Measurements from ENCODE around the gene DYRK4.
A peak's percentile ranks its signal among the peaks of the same experiment; 100 is the strongest.

The DYRK4 gene

GRCh38 chr12:4530160-4530559 is 31.8 kb upstream of the DYRK4 start:
- H3K4me3 ChIP-seq (ENCODE audit: insufficient read depth, low read length, poor library complexity, severe bottlenecking), result no peak overlapping the region
- TF ChIP-seq EZH2phosphoT487 (conservative IDR thresholded peaks at IDR 0.05; ENCODE audit: low read length) (no peak), CTCF (IDR thresholded peaks at IDR 0.05; ENCODE audit: insufficient read depth, low read length, poor library complexity, severe bottlenecking) (no peak)
- no peak overlapping the region for H3K9ac ChIP-seq (ENCODE audit: low read length)
- no peaks in the 10 kb centered on the region; the same call in 1 of the 2 replicates for H3K79me2 ChIP-seq (ENCODE audit: insufficient read depth, low read length)
- H3F3A ChIP-seq (ENCODE audit: insufficient read depth), result peaks cover 27% of the 10 kb centered on the region
- no peaks in the 10 kb centered on the region for H3K27me3 ChIP-seq (ENCODE audit: low read length)
- no peaks in the 10 kb centered on the region for H3K9me2 ChIP-seq (replicated peaks; ENCODE audit: insufficient read depth, low read length)
- no peak overlapping the region for H2AFZ ChIP-seq (ENCODE audit: low read depth, low read length, severe bottlenecking)
- peaks cover 38% of the 10 kb centered on the region; the same call in 1 of the 2 replicates for H3K36me3 ChIP-seq (ENCODE audit: low read length)
- 0 out of 2 replicates have a peak, but pooled peaks cover 4% of the 10 kb centered on the region for H4K20me1 ChIP-seq (ENCODE audit: low read depth, low read length)
- no peak overlapping the region for H3K27ac ChIP-seq (ENCODE audit: low read depth, low read length)
- no peak overlapping the region for H3K4me2 ChIP-seq (ENCODE audit: low read depth, low read length, poor library complexity, severe bottlenecking)
- H3K9me3 ChIP-seq (ENCODE audit: insufficient read depth, low read length), result no peaks in the 10 kb centered on the region

GRCh38 chr12:4530982-4531586 is 30.9 kb upstream of the DYRK4 start:
- H3K79me2 ChIP-seq (ENCODE audit: insufficient read depth, low read length), result peaks cover 4% of the 10 kb centered on the region; the same call in 1 of the 2 replicates
- H3K9ac ChIP-seq (ENCODE audit: low read length), result no peak overlapping the region
- 0 out of 2 replicates have a peak, but pooled peaks cover 4% of the 10 kb centered on the region for H4K20me1 ChIP-seq (ENCODE audit: low read depth, low read length)
- H2AFZ ChIP-seq (ENCODE audit: low read depth, low read length, severe bottlenecking), result no peak overlapping the region
- H3K27me3 ChIP-seq (ENCODE audit: low read length), result no peaks in the 10 kb centered on the region
- TF ChIP-seq CTCF (IDR thresholded peaks at IDR 0.05; ENCODE audit: insufficient read depth, low read length, poor library complexity, severe bottlenecking), result no peak
- TF ChIP-seq EZH2phosphoT487 (conservative IDR thresholded peaks at IDR 0.05; ENCODE audit: low read length), result no peak
- H3K9me2 ChIP-seq (replicated peaks; ENCODE audit: insufficient read depth, low read length), result no peaks in the 10 kb centered on the region
- H3K9me3 ChIP-seq (ENCODE audit: insufficient read depth, low read length), result no peaks in the 10 kb centered on the region
- no peak overlapping the region for H3K4me2 ChIP-seq (ENCODE audit: low read depth, low read length, poor library complexity, severe bottlenecking)
- H3K4me3 ChIP-seq (ENCODE audit: insufficient read depth, low read length, poor library complexity, severe bottlenecking), result no peak overlapping the region
- H3F3A ChIP-seq (ENCODE audit: insufficient read depth), result peaks cover 36% of the 10 kb centered on the region
- H3K27ac ChIP-seq (ENCODE audit: low read depth, low read length), result no peak overlapping the region
- H3K36me3 ChIP-seq (ENCODE audit: low read length), result peaks cover 36% of the 10 kb centered on the region; the same call in 1 of the 2 replicates

- Histone ChIP-seq H3K9me2 (replicated peaks; ENCODE audit: insufficient read depth, low read length) (no peaks in the 10 kb centered on the region), H3K27ac (ENCODE audit: low read depth, low read length) (peak overlapping the region; percentile 90), H3F3A (ENCODE audit: insufficient read depth) (peaks cover 29% of the 10 kb centered on the region), H3K9ac (ENCODE audit: low read length) (peak overlapping the region; percentile 22; the same call in 1 of the 2 replicates), H4K20me1 (ENCODE audit: low read depth, low read length) (no peaks in the 10 kb centered on the region), H3K27me3 (ENCODE audit: low read length) (no peaks in the 10 kb centered on the region), H3K36me3 (ENCODE audit: low read length) (peaks cover 14% of the 10 kb centered on the region; the same call in 1 of the 2 replicates), H2AFZ (ENCODE audit: low read depth, low read length, severe bottlenecking) (no peak overlapping the region), H3K79me2 (ENCODE audit: insufficient read depth, low read length) (peaks cover 40% of the 10 kb centered on the region), H3K4me3 (ENCODE audit: insufficient read depth, low read length, poor library complexity, severe bottlenecking) (peak overlapping the region; percentile 38), H3K9me3 (ENCODE audit: insufficient read depth, low read length) (no peaks in the 10 kb centered on the region), H3K4me2 (ENCODE audit: low read depth, low read length, poor library complexity, severe bottlenecking) (peak overlapping the region; percentile 97)
- no peak for TF ChIP-seq CTCF (IDR thresholded peaks at IDR 0.05; ENCODE audit: insufficient read depth, low read length, poor library complexity, severe bottlenecking)
- TF ChIP-seq EZH2phosphoT487 (conservative IDR thresholded peaks at IDR 0.05; ENCODE audit: low read length), result no peak
These were observed 26.9 kb upstream of the DYRK4 start for GRCh38 chr12:4535092-4535491.
